Activated T-cell treated with anti-CD3 and anti-CD28 coated beads, Interleukin-2, amount 50 U/mL, for 72 hours (primary cell): ENCODE data around the gene IRS1. TPM values are rescaled to one million over a fixed set of nuclear protein-coding genes. Genes with fewer than 3 reads are reported as not detected.
A peak's percentile ranks its signal among the peaks of the same experiment; 100 is the strongest.
"Not testable (repeated sequence)": the region's sequence is repeated elsewhere in the genome, so short reads cannot be mapped to it uniquely, and the experiment has no call there.

Experiments used
- ATAC-seq, 2 donors: fragments of 150-1000 bp; cut with Tn5 transposase; replicated peaks in 1 of 2; 2 replicates each; pipeline ENCODE4 v1.10.0; 2021; ENCODE audit warnings: moderate library complexity in 2 of 2, mild to moderate bottlenecking in 1 of 2
- DNase-seq, 2 donors: peaks; one replicate each; pipeline ENCODE4 v3.0.0; 2021 to 2022; ENCODE audit warnings: mixed read lengths in 1 of 2
- H3K27ac Mint-ChIP-seq: one replicate; pipeline ENCODE4 v1.8.0; 2022; ENCODE audit warnings: mild to moderate bottlenecking, moderate library complexity, mixed read lengths
- H3K27me3 Mint-ChIP-seq: one replicate; pipeline ENCODE4 v1.8.0; 2022; ENCODE audit warnings: low read depth, mixed read lengths
- H3K36me3 Mint-ChIP-seq, 2 donors: one replicate each; pipeline ENCODE4 v1.8.0; 2022; ENCODE audit warnings: mixed read lengths in 2 of 2, mild to moderate bottlenecking in 1 of 2; ENCODE audit not compliant: insufficient read depth in 2 of 2
- H3K4me1 Mint-ChIP-seq: one replicate; pipeline ENCODE4 v1.8.0; 2022; ENCODE audit warnings: low read depth, mixed read lengths
- H3K4me3 Mint-ChIP-seq, 2 donors: one replicate each; pipeline ENCODE4 v1.8.0; 2022; ENCODE audit warnings: mild to moderate bottlenecking in 2 of 2, mixed read lengths in 2 of 2, moderate library complexity in 2 of 2
- H3K9me3 Mint-ChIP-seq, 2 donors: one replicate each; pipeline ENCODE4 v1.8.0; 2022; ENCODE audit warnings: mixed read lengths in 2 of 2
- total RNA-seq, 2 donors: library from RNA; stranded (reverse); gene quantifications; one replicate each; pipeline ENCODE4 v1.2.3, GENCODE V29; 2022

IRS1 gene
- total RNA-seq, 2 donors from 2014 or later, result 2.8 to 4.6 TPM

DNA sequence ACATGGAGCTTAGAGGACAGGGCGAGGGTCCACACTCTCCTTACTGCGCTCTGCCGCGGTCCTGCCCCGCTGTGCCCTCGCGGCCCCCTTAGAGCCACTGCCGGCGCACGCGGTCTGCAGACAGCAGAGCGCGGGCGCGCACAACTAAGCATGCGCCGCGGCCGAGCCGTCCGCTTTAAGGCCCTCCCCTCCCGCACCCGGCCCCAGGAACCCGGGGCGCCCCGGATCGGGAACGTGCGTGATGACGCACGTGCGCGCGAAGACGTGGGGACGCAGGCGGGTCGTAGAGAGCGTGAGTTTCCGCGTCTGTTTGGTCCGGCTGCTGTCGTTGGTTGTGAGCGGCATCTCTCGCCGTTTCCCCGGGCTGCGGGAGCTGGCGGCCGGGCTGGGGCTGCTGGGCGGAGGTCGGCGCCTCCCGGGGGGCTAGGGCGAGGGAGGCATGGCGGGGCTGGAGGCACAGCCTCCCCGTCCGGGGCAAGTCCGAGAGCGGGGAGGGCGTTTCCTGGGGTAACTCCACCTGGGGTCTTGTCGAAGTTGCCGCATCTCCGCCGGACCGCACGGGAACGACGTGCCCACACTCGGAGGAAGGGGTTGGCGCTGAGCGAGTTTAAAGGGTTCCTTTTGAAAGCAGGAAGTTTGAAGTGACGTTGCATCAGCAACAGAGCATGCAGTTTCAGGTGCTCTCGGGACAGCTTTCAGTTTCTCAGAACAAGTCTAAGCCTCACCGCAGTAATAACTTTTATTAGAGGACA lies 36.4 kb upstream of the IRS1 start, which contains the start of gene RHBDD1:
TSS of gene RHBDD1 (plus strand) at position 259 of the 752 bp plus-strand sequence. CDS start 28,640 bp downstream, outside the sequence.
- H3K4me1 Mint-ChIP-seq, result peaks cover 80% of the 10 kb centered on the region
- H3K27me3 Mint-ChIP-seq, result no peaks in the 10 kb centered on the region
- peaks cover 0 to 2% of the 10 kb centered on the region in 2 donors for H3K9me3 Mint-ChIP-seq
- peak within 1 kb of the TSS; percentile 92 to 98 for H3K4me3 Mint-ChIP-seq
- ATAC-seq (peak; percentile 90 to 91), DNase-seq (peak; percentile 95 to 97)
- H3K36me3 Mint-ChIP-seq, result peaks cover 0 to 19% of the 10 kb centered on the region in 2 donors
- peak within 1 kb of the TSS; percentile 100 for H3K27ac Mint-ChIP-seq

- peaks cover 0 to 19% of the 10 kb centered on the region in 2 donors for H3K36me3 Mint-ChIP-seq
- no peak for DNase-seq
Measured at GRCh38 chr2:226835420-226835795, 35.8 kb upstream of the IRS1 start.

GRCh38 chr2:226834880-226835279 lies 35.3 kb upstream of the IRS1 start:
- ATAC-seq, H3K27me3 Mint-ChIP-seq, H3K9me3 Mint-ChIP-seq, DNase-seq: not testable (repeated sequence)
- H3K36me3 Mint-ChIP-seq, result peaks cover 0 to 18% of the 10 kb centered on the region in 2 donors
- peak overlapping the region; percentile 92 to 98 for H3K4me3 Mint-ChIP-seq
- H3K27ac Mint-ChIP-seq, result peak overlapping the region; percentile 100
- H3K4me1 Mint-ChIP-seq, result peaks cover 81% of the 10 kb centered on the region

More at GRCh38 chr2:226835420-226835795, 35.8 kb upstream of the IRS1 start:
- Mint-ChIP-seq H3K9me3 (peaks cover 0 to 2% of the 10 kb centered on the region in 2 donors), H3K4me1 (peaks cover 82% of the 10 kb centered on the region), H3K27me3 (no peaks in the 10 kb centered on the region), H3K4me3 (peak overlapping the region; percentile 92 to 98), H3K27ac (peak overlapping the region; percentile 100)
- ATAC-seq, result peak; percentile 23 to 30

- Mint-ChIP-seq H3K9me3 (peaks cover 0 to 2% of the 10 kb centered on the region in 2 donors), H3K36me3 (peaks cover 0 to 11% of the 10 kb centered on the region in 2 donors), H3K27me3 (no peaks in the 10 kb centered on the region), H3K4me3 (peak overlapping the region in 1 of 2 donors; percentile 47), H3K4me1 (peaks cover 62% of the 10 kb centered on the region), H3K27ac (no peak overlapping the region)
- ATAC-seq, result no peak
- no peak for DNase-seq
Measured at GRCh38 chr2:226832061-226832460, 32.4 kb upstream of the IRS1 start.

DNA sequence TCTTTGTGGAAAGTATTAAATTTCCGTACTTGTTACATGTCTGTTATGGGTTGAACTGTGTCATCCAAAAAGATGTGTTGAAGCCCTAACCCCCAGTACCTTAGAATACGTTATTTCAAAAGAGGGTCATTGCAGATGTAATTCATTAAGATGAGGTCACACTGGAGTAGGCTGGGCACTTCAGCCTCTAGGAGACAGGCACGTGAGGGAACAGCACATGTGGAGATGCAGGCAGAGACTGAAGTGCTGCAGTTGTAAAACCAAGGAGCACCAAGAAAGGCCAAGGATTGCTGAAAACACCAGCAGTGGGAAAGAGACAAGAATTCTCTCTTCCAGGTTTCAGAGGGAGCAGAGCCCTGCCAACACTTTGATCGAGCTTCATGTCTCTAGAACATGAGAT lies 31.6 kb upstream of the IRS1 start:
- Mint-ChIP-seq H3K9me3 (peaks cover 0 to 2% of the 10 kb centered on the region in 2 donors), H3K4me3 (no peak overlapping the region), H3K36me3 (peaks cover 0 to 10% of the 10 kb centered on the region in 2 donors), H3K27ac (peak overlapping the region; percentile 8), H3K27me3 (no peaks in the 10 kb centered on the region), H3K4me1 (peaks cover 58% of the 10 kb centered on the region)
- DNase-seq (no peak), ATAC-seq (no peak)

DNA sequence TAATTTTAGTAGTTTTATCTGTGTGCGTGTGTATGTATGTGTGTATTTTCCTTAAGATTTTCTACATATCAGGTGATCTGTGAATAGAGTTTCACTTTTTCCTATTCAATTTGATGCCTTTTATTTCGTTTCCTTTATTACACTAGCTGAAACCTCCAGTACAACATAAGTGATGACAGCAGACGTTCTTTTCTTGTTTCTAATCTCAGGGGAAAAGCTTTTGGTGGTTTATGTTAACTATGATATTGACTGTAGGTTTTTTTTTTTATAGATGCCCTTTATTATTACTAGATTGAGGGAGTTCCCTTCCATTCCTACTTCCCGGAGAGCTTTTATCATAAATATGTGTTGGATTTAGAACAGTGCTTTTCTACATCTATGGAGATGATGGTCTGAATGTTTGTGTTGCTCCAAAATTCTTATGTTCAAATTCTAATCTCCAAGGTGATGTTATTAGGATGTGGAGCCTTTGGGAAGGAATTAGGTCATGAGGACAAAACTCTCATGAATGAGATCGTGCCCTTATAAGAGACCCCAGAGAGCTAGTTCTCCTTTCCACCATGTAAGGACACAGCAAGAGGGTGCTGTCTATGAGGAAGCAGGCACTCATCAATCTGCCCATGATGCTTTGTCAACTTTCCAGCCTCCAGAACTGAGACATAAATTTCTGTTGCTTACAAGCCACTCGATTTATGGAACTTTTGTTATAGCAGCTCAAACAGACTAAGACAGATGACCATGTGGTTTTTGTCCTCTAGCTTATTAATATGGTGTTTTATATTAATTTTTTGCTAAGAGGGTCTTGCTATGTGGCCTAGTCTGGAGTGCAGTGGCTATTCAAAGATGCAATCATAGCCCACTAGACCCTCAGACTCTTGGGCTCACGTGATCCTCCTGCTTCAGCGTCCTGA lies 30.4 kb upstream of the IRS1 start:
- no peaks in the 10 kb centered on the region for H3K27me3 Mint-ChIP-seq
- ATAC-seq, result no peak

GRCh38 chr2:226828191-226828590 lies 28.6 kb upstream of the IRS1 start:
- ATAC-seq (no peak), DNase-seq (no peak)
- Mint-ChIP-seq H3K4me3 (no peak overlapping the region), H3K27me3 (no peaks in the 10 kb centered on the region), H3K9me3 (peaks cover 2% of the 10 kb centered on the region in 2 donors), H3K27ac (no peak overlapping the region), H3K36me3 (peaks cover 3 to 6% of the 10 kb centered on the region in 2 donors), H3K4me1 (peaks cover 37% of the 10 kb centered on the region)

More for the DNA sequence above, 30.4 kb upstream of the IRS1 start:
- Mint-ChIP-seq H3K27ac (no peak overlapping the region), H3K9me3 (peaks cover 0 to 2% of the 10 kb centered on the region in 2 donors), H3K4me1 (peaks cover 52% of the 10 kb centered on the region), H3K36me3 (peaks cover 0 to 10% of the 10 kb centered on the region in 2 donors), H3K4me3 (no peak overlapping the region)
- DNase-seq, result no peak

DNA sequence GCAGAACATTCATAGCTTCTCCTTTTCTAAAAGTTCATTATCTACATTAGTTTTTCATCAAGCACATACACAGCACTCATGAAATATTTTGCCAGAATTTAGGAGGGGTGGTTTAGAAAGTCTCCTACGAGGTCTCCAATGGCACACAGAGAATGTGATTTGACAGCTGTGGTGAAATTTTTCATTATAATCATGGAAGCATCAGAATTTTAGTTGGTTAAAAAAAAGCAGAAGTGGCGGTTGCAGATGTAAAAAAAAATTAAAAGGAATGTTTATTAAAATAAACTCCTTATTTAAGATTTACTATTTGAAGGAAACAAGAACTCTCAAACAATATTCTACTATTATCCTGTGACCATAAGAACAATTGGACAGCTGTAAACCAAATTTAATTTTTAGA lies 25.4 kb upstream of the IRS1 start:
- Mint-ChIP-seq H3K4me1 (peaks cover 11% of the 10 kb centered on the region), H3K9me3 (peaks cover 0 to 2% of the 10 kb centered on the region in 2 donors), H3K27me3 (no peaks in the 10 kb centered on the region), H3K36me3 (peaks cover 0 to 3% of the 10 kb centered on the region in 2 donors), H3K4me3 (no peak overlapping the region), H3K27ac (no peak overlapping the region)
- ATAC-seq (no peak), DNase-seq (no peak)

DNA sequence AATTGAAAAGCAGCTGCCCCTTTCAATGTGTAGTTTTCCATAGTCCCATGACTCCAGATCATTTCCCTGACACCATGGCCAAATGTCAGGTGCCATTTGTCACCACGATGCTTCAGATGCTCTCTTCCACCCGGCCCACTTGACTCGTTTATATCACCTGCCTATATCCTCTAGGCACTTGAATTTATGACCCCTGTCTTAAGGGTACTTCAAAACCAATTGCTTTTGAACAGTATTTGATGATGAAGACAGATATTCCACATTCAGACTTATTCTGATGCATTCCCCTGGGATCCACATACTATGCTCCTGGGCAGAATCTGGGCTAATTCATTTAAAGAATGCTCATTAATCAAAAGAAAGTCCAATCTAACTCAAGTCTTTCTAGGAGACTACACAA lies 19.3 kb upstream of the IRS1 start:
- Mint-ChIP-seq H3K4me3 (no peak overlapping the region), H3K36me3 (peaks cover 0 to 5% of the 10 kb centered on the region in 2 donors), H3K27me3 (peaks cover 16% of the 10 kb centered on the region), H3K27ac (no peak overlapping the region), H3K4me1 (no peaks in the 10 kb centered on the region), H3K9me3 (peaks cover 0 to 4% of the 10 kb centered on the region in 2 donors)
- DNase-seq (no peak), ATAC-seq (no peak)

DNA sequence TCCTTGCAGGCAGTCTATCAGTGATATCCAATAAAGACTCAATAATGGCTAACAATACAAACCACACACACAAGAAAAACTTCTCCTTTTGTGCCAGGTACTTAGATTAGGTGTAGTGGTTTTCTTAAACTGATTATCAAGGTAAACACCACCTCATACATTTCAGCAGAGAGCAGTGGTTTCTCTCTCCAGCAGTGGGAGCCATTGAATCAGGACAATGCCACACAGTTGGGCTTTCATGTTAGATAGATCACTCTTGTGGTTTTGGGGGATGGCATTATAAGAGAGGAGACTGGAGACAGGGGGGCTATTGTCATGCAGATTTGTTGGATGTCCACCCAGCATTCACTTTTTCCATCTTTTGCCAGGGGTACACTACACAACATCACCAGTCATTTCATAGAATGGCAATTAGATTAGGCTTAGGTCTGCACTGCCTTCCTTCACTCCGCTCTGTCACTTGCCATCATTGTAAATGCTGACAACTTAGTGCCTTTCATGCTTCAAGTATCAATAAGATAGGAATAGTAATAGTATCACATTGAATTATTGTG lies 13.6 kb upstream of the IRS1 start:
- Mint-ChIP-seq H3K36me3 (no peaks in the 10 kb centered on the region), H3K27ac (no peak overlapping the region), H3K4me3 (no peak overlapping the region), H3K4me1 (no peaks in the 10 kb centered on the region), H3K27me3 (peaks cover 32% of the 10 kb centered on the region), H3K9me3 (no peaks in the 10 kb centered on the region)
- DNase-seq, result no peak
- ATAC-seq, result no peak

GRCh38 chr2:226803410-226803809 lies 3.8 kb upstream of the IRS1 start:
- Mint-ChIP-seq H3K36me3 (no peaks in the 10 kb centered on the region), H3K4me3 (no peak overlapping the region)

GRCh38 chr2:226802573-226802972 lies 3.0 kb upstream of the IRS1 start:
- Mint-ChIP-seq H3K4me3 (no peak overlapping the region), H3K27ac (no peak overlapping the region)
- no peak for DNase-seq

More at GRCh38 chr2:226803410-226803809, 3.8 kb upstream of the IRS1 start:
- no peak overlapping the region for H3K27ac Mint-ChIP-seq
- ATAC-seq (no peak), DNase-seq (no peak)
- H3K27me3 Mint-ChIP-seq, result peaks cover 37% of the 10 kb centered on the region
- H3K9me3 Mint-ChIP-seq, result no peaks in the 10 kb centered on the region
- H3K4me1 Mint-ChIP-seq, result peaks cover 25% of the 10 kb centered on the region

More at GRCh38 chr2:226802573-226802972, 3.0 kb upstream of the IRS1 start:
- Mint-ChIP-seq H3K27me3 (peaks cover 28% of the 10 kb centered on the region), H3K36me3 (no peaks in the 10 kb centered on the region), H3K4me1 (peaks cover 25% of the 10 kb centered on the region), H3K9me3 (no peaks in the 10 kb centered on the region)
- no peak for ATAC-seq
